ENCODE measurements around the gene IFNL3.

Gene IFNL3

GRCh38 chr19:39193803-39194202 lies 51.0 kb downstream of the IFNL3 start:
- Histone ChIP-seq H3K4me2 (ENCODE audit: low read length) (no peak overlapping the region), H2AFZ (ENCODE audit: low read depth, low read length) (no peak overlapping the region), H3K27me3 (ENCODE audit: low read depth, low read length) (peaks cover 7% of the 10 kb centered on the region), H3K4me3 (ENCODE audit: low read length) (no peak overlapping the region), H3K36me3 (replicated peaks; ENCODE audit: low read depth, low read length) (no peaks in the 10 kb centered on the region), H3K9ac (ENCODE audit: low read length) (no peak overlapping the region), H3K4me1 (ENCODE audit: low read length) (no peaks in the 10 kb centered on the region; the same call in 1 of the 2 replicates), H3K9me3 (ENCODE audit: insufficient read depth, low read length) (no peaks in the 10 kb centered on the region), H4K20me1 (ENCODE audit: insufficient read depth, low read length) (no peaks in the 10 kb centered on the region), H3K79me2 (ENCODE audit: low read length) (no peaks in the 10 kb centered on the region), H3K27ac (ENCODE audit: low read length) (no peak overlapping the region)
- TF ChIP-seq CTCF (IDR thresholded peaks at IDR 0.05; ENCODE audit: low read depth, low read length) (no peak), EZH2phosphoT487 (IDR thresholded peaks at IDR 0.05; ENCODE audit: low read depth) (no peak)

All from OCI-LY3 (cell line).